Kidney epithelial cell (primary cell): Measurements from ENCODE around the gene GLRB. TPM values are rescaled to one million over a fixed set of nuclear protein-coding genes. Genes with fewer than 3 reads are reported as not detected.

Source experiments
- DNase-seq: peaks from one replicate; pipeline ENCODE4 v3.0.0-alpha.2; 2010; ENCODE audit warnings: low read depth
- H3K27me3 ChIP-seq: 2 replicates; pipeline ENCODE4 v1.6.0; 2011; ENCODE audit warnings: low read length; ENCODE audit not compliant: control insufficient read depth, insufficient read depth
- H3K36me3 ChIP-seq: 2 replicates; pipeline ENCODE4 v1.5.1; 2011; ENCODE audit warnings: low read length; ENCODE audit not compliant: control insufficient read depth, insufficient read depth
- H3K4me3 ChIP-seq: 2 replicates; pipeline ENCODE4 v1.5.1; 2011; ENCODE audit warnings: low read depth, mild to moderate bottlenecking, control low read depth, low read length
- total RNA-seq: library from RNA; depleted of rRNA; stranded (reverse); fragments of >200 nt; gene quantifications from 2 replicates; pipeline ENCODE4 v1.2.3, GENCODE V29; 2015
- TF ChIP-seq, protein P1 (sequence below): IDR thresholded peaks from 2 replicates; pipeline ENCODE4 v1.5.1; 2011; ENCODE audit warnings: mild to moderate bottlenecking, moderate library complexity, low read length, control low read depth, inconsistent platforms; ENCODE audit not compliant: insufficient read depth, poor library complexity, severe bottlenecking

GLRB gene
- total RNA-seq, 1 donor from 2014 or later = 5.9 TPM

DNA sequence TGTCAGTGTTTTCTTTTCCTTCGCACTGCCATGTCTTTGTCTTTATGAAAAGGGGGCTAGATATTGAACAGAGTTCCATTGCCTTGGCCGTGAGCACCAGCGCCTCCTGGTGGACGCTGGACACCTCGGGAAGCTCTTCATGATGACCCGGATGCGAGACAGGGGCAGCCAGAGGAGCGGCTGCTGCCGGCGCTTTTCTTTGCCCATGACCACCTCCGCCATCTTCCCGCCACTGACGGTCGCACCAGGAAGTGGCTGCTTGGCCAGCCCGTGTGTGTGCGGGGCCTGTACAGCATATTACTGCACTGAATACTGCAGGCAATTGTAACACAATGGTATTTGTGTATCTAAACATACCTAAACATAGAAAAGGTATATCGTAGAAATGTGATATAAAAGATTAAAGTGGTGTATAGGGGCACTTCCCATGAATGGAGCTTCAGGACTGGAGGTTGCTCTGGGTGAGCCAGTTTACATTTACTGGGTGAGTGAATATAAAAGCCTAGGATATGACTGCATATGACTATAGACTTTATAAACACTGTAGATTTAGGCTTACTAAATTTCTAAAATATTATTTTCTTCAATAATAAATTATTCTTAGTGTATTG lies 128.8 kb downstream of the GLRB start:
- no peaks in the 10 kb centered on the region for H3K36me3 ChIP-seq
- no peaks in the 10 kb centered on the region for H3K27me3 ChIP-seq
- no peak overlapping the region for H3K4me3 ChIP-seq
- no peak for DNase-seq
- TF ChIP-seq, protein P1, sequence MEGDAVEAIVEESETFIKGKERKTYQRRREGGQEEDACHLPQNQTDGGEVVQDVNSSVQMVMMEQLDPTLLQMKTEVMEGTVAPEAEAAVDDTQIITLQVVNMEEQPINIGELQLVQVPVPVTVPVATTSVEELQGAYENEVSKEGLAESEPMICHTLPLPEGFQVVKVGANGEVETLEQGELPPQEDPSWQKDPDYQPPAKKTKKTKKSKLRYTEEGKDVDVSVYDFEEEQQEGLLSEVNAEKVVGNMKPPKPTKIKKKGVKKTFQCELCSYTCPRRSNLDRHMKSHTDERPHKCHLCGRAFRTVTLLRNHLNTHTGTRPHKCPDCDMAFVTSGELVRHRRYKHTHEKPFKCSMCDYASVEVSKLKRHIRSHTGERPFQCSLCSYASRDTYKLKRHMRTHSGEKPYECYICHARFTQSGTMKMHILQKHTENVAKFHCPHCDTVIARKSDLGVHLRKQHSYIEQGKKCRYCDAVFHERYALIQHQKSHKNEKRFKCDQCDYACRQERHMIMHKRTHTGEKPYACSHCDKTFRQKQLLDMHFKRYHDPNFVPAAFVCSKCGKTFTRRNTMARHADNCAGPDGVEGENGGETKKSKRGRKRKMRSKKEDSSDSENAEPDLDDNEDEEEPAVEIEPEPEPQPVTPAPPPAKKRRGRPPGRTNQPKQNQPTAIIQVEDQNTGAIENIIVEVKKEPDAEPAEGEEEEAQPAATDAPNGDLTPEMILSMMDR = peak; percentile 40

- H3K4me3 ChIP-seq = no peak overlapping the region
- H3K27me3 ChIP-seq = peaks cover 28% of the 10 kb centered on the region
- H3K36me3 ChIP-seq = no peaks in the 10 kb centered on the region
- DNase-seq = no peak
- TF ChIP-seq, protein P1 = peak; percentile 49
Measured at GRCh38 chr4:157217708-157218107, 141.8 kb downstream of the GLRB start.

DNA sequence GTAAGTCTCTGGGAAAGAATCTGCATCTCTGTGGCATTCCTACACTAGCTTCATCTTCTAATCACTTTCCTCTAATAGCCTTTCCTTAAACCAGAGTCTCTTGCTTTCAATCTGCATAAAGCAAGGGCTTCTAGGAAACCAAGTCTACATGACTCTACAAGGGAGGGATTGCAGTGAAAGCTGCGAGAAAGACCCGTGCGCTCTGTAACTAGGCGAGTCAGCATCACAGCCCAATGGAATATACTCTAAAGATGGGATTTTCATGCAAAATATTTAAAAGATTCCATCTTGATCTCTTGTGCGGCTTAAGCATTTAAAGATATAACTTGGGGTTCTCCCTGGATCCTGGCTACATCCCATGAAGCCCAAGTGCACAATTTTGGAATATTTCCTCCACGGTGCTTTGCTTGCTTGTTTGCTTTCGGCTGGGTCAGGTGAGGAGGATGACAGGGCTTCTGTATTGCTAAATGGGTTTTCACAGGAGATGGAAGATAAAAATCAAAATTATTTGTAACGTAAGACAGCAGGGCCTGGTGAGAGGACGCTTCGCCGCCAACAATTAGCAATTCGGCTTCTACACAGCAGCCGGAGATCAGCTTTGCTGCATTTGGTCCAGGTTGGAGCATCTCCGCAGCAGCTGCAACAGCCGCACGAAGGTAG lies 143.9 kb downstream of the GLRB start:
- no peak for DNase-seq
- TF ChIP-seq, protein P1 = no peak
- Histone ChIP-seq H3K36me3 (no peaks in the 10 kb centered on the region), H3K27me3 (peaks cover 28% of the 10 kb centered on the region), H3K4me3 (peak overlapping the region; percentile 29)

DNA sequence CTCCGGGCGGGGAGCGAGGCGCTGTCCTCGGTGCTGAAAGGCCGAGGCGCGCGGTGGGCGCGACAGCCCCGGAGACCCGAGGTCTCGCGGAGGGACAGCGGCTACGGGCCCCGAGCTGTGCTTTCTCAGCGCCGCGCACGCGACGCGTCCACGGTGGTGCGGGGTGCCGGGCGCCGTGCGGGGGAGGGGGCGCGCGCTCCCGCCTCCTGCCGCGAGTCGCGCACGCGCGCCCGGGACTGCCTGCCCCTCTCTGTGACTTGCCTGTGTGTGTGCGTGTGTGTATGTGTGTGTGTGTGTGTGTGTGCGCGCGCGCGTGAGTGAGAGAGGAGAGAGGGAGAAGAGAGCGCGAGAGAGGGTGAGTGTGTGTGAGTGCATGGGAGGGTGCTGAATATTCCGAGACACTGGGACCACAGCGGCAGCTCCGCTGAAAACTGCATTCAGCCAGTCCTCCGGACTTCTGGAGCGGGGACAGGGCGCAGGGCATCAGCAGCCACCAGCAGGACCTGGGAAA lies 144.5 kb downstream of the GLRB start, which contains the start of gene GRIA2:
Gene GRIA2 (plus strand): TSS at position 358 of the 511 bp plus-strand sequence. CDS start 315 bp downstream, outside the sequence.
- peaks cover 28% of the 10 kb centered on the region for H3K27me3 ChIP-seq
- TF ChIP-seq, protein P1 = no peak
- no peak for DNase-seq
- no peaks in the 10 kb centered on the region for H3K36me3 ChIP-seq
- H3K4me3 ChIP-seq = peak within 1 kb of the TSS; percentile 57

DNA sequence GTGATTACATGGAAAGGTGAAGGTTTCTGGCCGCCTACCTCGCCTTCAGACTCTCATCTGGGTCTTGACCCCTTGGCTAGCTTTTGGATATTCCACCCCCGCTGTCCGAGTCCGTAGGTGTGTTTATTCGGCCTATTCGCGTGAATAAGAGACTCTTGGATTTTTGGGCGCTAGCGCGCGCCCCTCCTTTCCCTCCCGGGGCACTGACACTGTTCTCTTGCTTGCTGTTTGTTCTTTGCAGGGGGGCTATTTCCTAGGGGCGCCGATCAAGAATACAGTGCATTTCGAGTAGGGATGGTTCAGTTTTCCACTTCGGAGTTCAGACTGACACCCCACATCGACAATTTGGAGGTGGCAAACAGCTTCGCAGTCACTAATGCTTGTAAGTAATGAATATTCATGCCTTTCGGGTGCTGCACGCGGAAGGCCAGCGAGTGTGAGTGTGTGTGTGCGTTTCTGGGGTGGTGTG lies 145.5 kb downstream of the GLRB start:
- Histone ChIP-seq H3K36me3 (no peaks in the 10 kb centered on the region), H3K27me3 (peaks cover 28% of the 10 kb centered on the region), H3K4me3 (peak overlapping the region; percentile 57)
- TF ChIP-seq, protein P1 = no peak
- no peak for DNase-seq

Other genes starting within 250 kb of the GLRB start
- 67.2 and 82.5 TPM in 2 replicates for gene PDGFC, start 104.4 kb upstream of the GLRB start, total RNA-seq
- not detected in 2 replicates for gene GRIA2, start 144.6 kb downstream of the GLRB start, total RNA-seq